ENCODE data around the gene RASL11A. TPM values are rescaled to one million over a fixed set of nuclear protein-coding genes. Genes with fewer than 3 reads are reported as not detected.
"Not testable (repeated sequence)": the region's sequence is repeated elsewhere in the genome, so short reads cannot be mapped to it uniquely, and the experiment has no call there.

Gene RASL11A
- total RNA-seq, 1 donor from 2014 or later = 2.5 TPM

DNA sequence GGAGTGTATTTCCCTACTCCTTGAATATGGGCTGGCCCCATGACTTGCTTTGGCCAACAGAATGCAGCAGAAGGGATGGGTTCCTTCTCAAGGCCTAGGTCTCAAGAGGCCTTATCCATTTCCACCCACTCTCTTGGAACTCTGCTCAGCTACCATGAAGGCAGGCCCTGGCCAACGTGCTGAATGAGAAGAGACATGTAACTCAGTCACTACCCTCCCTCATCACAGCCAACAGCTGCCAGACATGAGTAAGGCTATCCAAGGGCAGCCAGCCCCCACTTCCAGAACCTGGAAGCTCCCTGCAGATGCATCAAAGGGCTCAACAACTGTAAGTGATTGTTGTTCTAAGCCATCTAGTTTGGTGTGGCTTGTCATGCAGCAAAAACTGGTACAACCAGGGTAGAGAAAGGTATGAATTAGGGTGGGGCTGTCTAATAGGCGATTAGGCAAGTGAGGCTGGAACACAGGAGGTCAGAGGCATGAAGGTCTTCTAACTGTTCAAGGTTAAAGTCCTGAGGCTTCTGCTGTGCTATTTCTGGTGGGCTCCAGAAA is 1.4 kb upstream of the RASL11A start:
- DNase-seq = no peak

DNA sequence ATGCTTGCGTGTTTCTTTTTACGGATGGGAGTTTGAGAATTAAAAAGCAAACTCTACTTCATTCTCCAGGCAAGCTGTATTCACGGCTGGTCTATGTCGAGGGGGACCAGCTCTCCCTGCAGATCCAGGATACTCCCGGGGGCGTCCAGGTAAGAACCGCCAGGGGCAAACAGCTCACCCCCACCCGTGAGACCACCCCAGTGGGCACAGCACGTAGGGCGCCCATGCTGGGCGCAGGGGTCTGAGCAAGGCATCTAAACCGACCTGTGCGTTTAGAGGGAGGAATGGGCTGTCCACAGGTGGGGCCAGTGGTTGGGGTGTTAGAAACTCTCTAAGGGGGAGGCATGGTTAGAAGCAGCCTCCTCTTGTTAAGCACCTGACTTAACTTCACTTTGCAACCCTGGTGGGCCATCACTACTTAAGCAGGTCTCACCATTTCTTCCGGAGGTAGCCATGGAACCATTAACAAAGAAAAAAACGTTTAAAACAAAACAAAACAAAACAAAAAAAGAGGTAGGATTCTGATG is 1.0 kb downstream of the RASL11A start:
- DNase-seq = no peak

DNA sequence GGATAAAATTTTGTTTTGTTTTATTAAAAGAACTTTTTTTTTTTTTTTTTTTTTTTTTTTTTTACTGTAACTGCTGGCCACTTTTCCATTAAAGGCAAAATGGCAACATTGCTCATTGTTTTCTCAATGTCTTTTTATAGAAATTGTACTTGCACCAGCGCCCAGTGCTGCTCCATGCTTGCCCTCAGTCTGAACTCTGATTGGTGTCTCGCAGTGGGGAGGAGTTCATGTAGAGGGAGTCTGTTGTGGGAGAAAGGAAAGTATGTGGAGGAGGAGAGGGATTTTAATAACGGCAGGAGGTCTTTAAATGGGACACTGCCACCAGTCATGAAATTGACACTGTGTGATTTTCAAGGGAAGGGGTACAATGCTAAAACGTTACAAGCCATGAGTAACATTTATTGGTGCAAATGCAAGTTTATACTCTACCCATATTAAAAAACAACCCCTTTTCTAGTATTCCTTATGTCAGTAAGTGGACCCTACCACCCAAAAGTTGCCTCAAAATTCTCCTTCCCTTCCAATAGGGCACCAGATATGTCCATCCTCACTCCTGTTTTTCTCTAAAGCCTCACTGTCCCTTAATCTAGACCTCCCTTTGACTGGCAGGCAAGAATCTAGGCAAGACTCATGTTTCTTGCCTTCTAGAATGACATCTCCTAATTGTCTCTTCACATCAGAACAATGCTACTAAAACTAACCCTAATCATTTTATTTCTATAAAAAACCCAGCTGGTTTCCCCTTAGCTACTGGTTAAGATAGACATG is 3.2 kb downstream of the RASL11A start:
- DNase-seq = no peak

DNA sequence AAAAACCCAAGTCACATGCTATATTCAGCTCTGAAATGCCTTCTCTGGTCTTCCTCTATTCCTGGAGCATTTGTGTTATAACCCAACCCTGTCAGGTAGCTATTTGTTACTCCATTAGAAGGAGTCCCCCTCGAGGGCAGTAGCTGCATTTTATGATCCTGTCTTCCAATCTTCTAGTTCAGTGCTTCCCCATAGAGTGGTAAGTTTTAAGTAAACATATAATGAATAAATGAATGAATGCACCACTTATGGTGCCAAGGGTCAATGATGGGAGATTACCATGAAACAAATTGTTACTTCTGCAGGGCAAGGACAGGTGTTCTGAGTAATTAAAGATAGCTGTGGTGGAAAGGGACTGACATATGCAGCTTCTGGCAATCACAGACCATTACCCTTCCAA is 4.0 kb downstream of the RASL11A start:
- DNase-seq = no peak

DNA sequence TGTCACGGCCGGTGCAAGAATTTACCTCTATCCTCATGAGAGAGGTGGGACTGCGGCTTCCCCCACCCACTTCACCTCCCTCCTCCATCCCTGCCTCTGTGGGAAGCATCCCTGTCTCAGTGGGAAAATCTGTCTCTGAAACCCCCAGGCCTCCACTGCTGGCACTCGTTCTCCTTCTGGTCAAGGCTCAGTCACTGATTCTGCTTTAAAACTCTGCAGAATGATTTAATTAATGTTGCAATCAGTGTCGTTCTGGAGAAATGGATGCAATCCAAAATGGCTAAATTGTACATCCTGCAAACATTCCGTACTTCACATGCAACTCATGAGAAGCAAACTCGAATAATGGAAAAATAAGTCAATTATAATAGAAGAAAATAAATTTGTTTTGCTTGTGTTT is 5.6 kb downstream of the RASL11A start:
- no peak for DNase-seq

DNA sequence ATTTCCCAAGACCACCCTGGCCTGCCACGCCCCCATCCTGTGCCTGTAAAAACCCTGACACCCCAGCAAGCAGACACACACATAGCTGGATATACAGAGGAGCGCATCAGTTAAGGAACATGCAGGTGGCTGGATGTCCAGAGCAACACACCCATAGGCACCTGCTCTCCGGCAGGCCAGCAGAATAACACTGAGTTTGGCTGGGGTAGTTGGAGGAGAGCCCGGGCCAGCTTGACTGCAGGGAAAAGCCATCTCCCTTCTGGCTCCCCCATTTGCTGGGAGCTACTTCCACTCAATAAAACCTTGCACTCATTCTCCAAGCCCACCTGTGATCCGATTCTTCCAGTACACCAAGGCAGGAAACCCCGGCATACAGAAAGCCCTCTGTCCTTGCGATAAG is 8.9 kb downstream of the RASL11A start:
- no peak for DNase-seq

DNA sequence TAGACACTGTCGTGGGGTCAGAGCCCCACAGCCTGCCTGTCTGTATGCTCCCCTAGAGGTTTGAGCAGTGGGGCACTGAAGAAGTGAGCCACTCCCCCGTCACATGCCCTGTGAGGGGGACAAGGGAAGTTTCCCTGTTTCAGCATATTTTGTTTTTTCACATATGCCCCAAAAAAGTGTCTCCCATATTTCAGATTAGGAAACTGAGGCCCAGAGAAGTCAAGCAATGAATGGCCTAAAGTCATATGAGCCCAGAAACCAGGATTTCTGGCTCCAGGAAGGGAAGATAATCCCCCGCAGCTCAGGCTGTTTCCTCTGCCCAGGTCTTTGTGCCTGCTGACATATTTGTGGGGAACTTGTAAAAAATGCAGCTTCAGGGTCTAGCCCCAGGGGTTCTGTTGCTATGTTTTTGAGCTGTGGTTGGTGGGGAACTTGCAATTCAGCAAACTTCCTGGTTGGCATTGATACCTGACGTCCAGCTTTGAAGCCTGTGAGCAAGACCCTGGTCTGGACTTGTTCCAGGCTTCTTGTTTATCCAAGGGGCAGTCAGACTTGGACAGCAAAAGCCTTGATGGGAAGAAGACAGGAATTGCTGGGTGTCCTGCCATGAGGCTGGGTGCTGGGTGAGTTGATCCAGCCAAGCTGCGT is 9.5 kb downstream of the RASL11A start:
- DNase-seq = no peak

DNA sequence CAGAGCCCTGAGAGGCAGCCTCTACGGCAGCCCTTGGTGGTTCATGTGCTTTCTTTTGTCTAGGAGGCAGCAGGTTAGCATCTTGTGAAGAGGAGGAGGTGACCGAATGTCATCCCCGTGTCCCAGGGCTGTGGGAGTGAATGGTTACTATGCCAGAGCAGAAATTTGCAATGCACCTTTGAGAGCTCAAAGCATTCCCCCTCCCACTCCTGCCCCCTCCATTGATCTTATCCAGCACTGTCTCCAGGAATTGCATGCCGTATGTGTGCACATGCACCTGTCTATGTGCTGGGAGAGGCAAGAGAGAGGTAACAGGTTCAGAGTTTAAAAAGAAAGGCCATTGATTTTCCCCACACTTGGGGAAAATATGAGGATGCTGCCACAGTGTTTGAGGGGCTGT is 10.2 kb downstream of the RASL11A start:
- no peak for DNase-seq

DNA sequence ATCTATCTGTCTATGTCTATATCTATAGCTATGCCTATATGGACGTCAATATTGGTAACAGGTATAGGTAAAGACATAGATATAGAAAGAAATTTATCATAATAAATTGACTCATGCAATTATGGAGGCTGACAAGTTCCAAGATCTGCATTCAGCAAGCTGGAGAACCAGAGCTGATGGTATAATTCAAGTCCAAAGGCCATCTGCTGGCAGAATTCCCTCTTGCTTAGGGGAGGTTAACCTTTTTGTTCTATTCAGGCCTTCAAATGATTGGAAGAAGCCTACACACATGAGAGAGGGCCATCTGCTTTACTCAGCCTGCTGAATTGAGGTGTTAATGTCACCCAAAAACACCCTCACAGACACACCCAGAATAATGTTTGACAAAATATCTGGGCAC is 10.8 kb downstream of the RASL11A start:
- DNase-seq = no peak

DNA sequence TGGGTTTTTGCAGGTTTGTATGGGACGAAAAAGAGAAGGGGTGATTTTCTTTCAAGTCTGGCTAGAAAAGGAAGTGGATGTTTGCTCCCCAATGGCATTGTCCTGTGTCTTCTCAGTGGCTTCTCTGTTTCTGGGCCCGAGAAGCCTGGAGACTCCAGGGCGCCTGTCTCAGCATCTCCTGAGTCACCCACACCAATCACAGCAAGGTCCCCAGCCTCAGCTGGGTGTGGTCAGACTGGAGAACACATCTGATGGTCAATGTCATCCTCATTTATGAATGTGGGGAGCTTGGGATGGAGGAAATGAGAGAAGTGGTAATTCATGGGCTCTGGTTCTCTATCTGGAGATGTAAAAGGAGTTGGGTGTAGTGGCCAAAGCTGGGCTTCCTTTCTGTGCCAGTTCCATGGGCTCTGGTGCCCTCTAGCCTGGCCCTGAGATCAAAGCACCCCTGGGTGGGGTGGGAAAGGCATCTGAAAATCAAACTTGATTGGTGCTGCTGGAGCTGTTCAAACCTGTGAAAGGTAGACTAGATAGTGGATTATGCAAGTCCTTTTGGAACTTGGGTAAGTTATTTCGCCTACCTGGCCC is 13.4 kb downstream of the RASL11A start:
- DNase-seq = no peak

DNA sequence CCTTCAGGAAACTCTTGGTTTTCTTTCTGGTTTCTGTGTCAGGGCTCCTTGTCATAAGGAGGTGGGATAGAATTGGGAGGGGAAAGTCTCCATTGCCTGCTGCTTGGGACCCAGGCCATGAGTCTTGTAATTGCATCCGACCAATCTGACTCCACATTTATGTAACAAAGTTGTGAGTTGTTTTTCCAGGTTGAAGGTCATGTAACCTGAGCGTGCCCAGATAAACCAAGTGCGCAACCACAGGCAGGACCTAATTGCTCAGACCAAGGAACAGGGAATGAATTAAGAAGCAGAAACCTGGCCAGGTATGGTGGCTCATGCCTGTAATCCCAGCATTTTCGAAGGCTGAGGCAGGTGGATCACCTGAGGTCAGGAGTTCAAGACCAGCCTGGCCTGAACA is 17.8 kb downstream of the RASL11A start:
- DNase-seq = no peak

DNA sequence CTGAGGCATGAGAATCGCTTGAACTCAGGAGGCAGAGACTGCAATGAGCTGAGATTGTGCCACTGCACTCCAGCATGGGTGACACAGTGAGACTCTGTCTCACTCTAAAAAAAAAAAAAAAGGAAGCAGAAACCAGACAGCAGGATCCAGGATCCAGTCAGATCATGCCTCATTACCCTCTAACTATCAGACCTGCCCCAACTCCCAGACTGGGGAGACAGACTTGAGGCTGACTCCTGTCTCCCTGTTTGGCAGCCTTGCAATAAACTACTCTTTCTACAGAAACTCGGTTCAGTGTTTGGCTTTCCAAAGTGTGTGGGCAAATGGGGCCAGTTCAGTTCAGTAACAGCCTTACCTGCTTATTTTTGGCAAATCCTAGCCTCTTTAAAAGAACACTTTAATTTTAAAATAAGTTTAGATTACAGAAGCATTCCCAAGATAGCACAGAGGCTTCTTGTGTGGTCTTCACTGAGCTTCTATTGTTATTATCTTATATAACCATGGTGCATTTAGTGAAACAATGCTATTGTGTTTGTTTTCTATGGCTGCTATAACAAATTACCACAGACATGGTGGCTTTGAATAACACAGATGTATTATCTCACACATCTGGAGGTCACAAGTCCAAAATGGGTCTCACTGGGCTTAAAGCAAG is 18.5 kb downstream of the RASL11A start:
- no peak for DNase-seq

DNA sequence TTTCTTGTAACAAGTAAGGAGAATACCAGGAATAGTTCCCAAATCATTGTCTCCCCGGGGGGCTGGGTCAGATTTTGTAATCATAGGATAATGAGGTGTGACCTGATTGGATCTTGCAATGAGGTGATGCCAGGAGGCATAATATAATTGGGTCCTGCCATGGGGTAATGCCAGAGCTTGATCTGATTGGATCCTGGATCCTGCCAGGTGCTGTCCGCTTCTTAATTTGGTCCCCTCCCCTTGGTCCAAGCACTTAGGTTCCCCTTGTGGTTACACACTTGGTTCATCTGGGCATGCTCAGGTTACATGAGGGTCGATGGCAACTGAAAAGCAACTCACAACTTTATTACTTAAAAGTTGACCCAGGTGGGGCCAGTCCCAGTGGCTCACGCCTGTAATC is 20.1 kb downstream of the RASL11A start:
- no peak for DNase-seq

DNA sequence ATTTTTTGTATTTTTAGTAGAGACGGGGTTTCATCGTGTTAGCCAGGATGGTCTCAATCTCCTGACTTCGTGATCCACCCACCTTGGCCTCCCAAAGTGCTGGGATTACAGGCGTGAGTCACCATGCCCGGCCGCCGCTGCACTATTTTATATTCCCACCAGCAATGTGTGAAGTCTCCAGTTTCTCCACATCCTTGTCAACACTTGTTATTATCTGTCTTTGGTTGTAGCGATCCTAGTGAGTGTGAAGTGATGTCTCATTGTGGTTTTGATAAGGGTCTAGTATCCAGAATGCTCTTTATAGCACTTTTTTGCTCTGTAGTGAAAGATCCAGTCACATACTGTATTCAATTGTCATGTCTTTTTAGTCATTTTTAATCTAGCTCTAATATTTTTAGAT is 21.3 kb downstream of the RASL11A start:
- not testable (repeated sequence) for DNase-seq

DNA sequence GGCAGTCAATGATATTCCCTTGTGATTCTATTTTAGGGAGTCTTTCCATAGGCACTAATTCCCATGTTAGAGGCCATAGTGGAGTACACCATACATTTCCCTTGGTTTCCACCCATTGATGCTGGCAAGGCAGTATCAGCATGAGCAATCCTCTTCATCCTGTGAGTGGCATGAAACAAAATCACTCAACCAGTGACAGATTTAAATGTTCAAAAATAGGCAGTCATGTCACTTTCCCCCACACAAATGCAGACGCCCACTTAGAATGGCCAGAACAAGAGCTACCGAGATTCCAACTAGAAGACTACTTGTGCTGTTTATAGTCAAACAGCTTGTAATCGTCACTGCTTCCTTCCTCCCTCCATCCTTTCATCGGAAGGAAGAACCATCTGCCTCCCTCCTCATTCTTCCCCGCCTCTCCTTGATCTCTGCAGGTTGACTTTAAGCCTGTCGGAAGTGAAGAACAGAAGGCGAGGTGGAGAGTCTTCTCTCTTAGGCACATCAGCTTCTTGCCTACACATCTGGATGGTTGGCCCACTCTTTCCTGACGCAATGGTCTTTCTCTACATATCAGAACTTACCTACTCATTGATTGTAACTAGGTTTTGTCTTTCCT is 22.6 kb downstream of the RASL11A start:
- DNase-seq = no peak

DNA sequence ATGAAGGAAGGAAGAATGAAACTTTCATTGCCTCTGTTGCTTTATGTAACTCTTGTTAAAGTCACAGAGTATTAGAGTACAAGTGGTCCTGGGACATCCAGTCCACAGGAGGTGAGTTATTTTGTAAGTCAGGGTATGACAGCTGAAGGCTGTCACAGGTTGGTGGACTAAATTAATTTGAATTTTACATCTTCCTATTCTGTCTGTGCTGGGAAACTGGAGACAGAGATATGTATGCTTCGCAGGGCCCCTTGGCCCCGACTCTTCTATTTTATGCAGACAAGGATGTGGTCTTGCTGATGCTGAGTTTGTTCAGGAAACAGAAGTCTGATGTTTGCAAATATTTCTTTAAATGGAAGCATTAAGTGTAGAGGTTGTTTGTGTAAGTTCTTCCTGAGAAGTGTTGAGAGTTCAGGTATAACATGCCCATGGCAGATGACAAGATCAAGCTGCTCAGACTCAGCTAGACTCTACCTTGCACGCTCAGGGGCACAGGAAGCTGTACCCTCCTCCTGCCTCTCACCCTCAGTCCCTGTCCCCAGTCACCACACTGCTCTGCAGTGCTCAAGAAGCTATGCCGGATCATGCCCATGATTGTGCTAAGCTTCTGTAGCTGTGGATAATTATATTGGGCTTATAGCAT is 23.4 kb downstream of the RASL11A start:
- no peak for DNase-seq

DNA sequence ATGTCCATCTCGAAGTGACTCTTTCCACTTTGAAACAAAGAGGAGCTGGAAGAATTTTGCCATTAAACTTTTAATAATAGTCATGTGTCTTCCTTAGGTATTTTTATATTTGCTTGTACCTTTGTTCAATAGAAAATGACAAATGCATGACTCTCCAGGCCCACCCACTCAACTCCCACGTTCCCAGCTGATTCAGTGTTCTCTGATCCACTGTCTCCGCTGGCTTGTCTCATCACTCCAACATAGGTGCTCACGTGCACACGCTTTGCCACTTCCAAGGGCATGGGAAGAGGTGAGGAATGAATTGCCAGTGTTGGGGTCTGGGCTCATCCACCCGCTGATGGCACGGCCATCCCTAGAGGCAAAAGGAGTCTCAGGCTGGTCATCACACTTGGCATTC is 24.5 kb downstream of the RASL11A start:
- DNase-seq = no peak

DNA sequence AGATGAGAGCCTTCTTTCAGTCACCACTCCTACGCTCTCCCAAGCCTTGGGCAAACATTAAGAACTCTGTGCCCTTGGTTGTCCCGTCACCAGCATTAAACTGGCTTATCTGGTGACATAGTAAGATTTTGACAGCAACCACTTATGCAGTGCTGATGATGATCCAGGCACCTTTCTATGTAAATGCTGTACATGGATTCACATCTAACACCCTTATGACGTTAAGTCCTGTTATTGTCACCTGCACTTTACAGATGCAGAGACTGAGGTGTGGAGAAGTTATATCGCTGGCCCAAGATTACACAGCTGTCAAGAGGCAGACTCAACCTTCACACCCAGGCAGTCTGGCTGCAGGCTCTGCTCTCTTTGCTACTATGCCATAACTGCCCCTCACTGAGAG is 25.0 kb downstream of the RASL11A start:
- DNase-seq = no peak

DNA sequence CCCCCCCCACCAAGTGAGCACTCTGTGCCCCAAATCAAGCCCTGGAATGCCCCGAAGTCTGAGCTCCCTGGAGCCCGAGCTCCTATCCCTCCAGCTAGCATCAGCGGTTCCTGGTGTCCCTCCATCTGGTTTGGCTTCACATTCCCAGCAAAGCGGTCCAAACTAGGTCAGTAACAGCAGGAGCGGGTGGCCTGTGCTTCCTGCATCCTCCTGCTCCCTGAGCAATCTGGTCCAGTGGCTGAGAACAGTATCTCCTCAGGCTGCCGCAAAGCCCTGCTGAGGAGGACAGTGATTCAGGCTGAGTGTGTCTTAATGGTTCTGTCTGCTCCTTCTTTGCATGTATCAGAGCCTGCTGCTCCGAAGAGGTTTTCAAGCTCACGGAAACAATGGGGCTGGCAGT is 25.9 kb downstream of the RASL11A start:
- DNase-seq = peak; percentile 59

DNA sequence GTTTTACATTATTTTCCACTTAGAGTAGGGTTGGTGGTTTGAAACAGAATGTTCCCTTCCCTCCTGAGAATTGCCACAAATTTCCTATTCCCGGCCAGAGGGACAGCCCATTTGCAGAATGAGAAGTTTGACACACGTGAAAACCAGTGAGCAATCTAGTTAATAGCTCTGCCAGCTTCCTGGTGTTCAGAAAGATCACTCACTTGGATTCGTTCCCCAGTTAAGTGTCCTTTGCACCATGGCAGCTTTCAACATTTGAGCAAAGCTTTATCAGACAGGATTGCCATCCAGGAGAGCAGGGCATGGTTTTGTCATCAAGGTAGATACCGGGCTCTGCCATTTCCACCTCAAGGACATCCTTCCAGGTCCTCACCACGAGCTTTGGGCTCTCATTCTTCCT is 28.2 kb downstream of the RASL11A start:
- DNase-seq = no peak

DNA sequence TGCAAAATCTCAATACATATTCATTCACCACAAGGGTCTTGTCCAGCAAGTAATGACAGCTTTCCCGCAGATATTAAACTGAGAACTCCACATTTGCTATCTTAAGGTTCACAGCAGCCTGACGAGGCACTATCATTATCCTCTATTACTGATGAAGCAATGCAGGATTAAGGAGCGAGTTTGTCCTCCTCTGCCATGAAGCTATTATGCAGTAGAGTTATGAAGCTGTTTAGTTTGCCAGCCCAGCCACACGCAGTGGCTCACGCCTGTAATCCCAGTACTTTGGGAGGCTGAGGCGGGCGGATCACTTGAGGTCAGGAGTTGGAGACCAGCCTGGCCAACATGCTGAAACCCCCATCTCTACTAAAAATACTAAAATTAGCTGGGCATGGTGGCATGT is 29.8 kb downstream of the RASL11A start:
- DNase-seq = not testable (repeated sequence)

Measured in occipital lobe (tissue), 2 donors.